Fibroblast of gingiva (primary cell): ENCODE data around the gene BDH1.
A peak's percentile ranks its signal among the peaks of the same experiment; 100 is the strongest.

Experiments used
- DNase-seq: peaks from one replicate; pipeline ENCODE4 v3.0.0-alpha.2; 2011; ENCODE audit warnings: low read depth

BDH1 gene

GRCh38 chr3:197549261-197549885 lies 6.4 kb downstream of the BDH1 start:
- no peak for DNase-seq

- DNase-seq, result no peak
These were observed 8.3 kb downstream of the BDH1 start for GRCh38 chr3:197547306-197548011.

GRCh38 chr3:197546307-197547085 lies 9.3 kb downstream of the BDH1 start:
- no peak for DNase-seq

- no peak for DNase-seq
These were observed 10.2 kb downstream of the BDH1 start for GRCh38 chr3:197545571-197545970.

- DNase-seq, result no peak
These were observed 10.7 kb downstream of the BDH1 start for GRCh38 chr3:197545101-197545500.

- no peak for DNase-seq
These were observed 12.9 kb downstream of the BDH1 start for GRCh38 chr3:197542741-197543454.

- peak; percentile 69 for DNase-seq
These were observed 13.8 kb downstream of the BDH1 start for GRCh38 chr3:197541756-197542539.

GRCh38 chr3:197540961-197541377 lies 14.8 kb downstream of the BDH1 start:
- DNase-seq, result no peak

GRCh38 chr3:197539651-197540051 lies 16.1 kb downstream of the BDH1 start:
- DNase-seq, result no peak

- peak; percentile 88 for DNase-seq
These were observed 21.6 kb downstream of the BDH1 start for GRCh38 chr3:197533927-197534725.

- no peak for DNase-seq
These were observed 22.4 kb downstream of the BDH1 start for GRCh38 chr3:197533396-197533795.

GRCh38 chr3:197532388-197532787 lies 23.4 kb downstream of the BDH1 start:
- no peak for DNase-seq

GRCh38 chr3:197528190-197528589 lies 27.6 kb downstream of the BDH1 start:
- no peak for DNase-seq

GRCh38 chr3:197527569-197527968 lies 28.2 kb downstream of the BDH1 start:
- DNase-seq, result no peak

GRCh38 chr3:197525706-197526105 lies 30.1 kb downstream of the BDH1 start:
- peak; percentile 30 for DNase-seq

GRCh38 chr3:197524128-197524527 lies 31.6 kb downstream of the BDH1 start:
- DNase-seq, result no peak

- no peak for DNase-seq
These were observed 32.2 kb downstream of the BDH1 start for GRCh38 chr3:197523526-197523925.

GRCh38 chr3:197522881-197523441 lies 32.8 kb downstream of the BDH1 start:
- peak; percentile 97 for DNase-seq

- no peak for DNase-seq
These were observed 33.5 kb downstream of the BDH1 start for GRCh38 chr3:197522183-197522715.
